HepG2 (cell line): ENCODE measurements around the gene SLC22A31. TPM values are rescaled to one million over a fixed set of nuclear protein-coding genes. Genes with fewer than 3 reads are reported as not detected.

ENCODE experiments used
- ARID4A ChIP-seq: sonication (generic); formaldehyde crosslinking; IDR thresholded peaks from 2 replicates; pipeline ENCODE4 v1.5.0; 2020; ENCODE audit warnings: mild to moderate bottlenecking, missing genetic modification reagents, borderline replicate concordance
- FOXC1 ChIP-seq: sonication (generic); formaldehyde crosslinking; IDR thresholded peaks from 2 replicates; pipeline ENCODE4 v1.8.0; 2022; ENCODE audit warnings: mild to moderate bottlenecking, missing genetic modification reagents, borderline replicate concordance
- FOXK1 ChIP-seq: sonication (generic); formaldehyde crosslinking; IDR thresholded peaks from 2 replicates; pipeline ENCODE4 v1.4.0; 2020; ENCODE audit warnings: low read depth, missing genetic modification reagents, borderline replicate concordance
- GATAD1 ChIP-seq: IDR thresholded peaks from 2 replicates; pipeline ENCODE4 v1.6.1; 2016; ENCODE audit warnings: missing genetic modification reagents, missing compliant biosample characterization
- HES4 ChIP-seq: sonication (generic); formaldehyde crosslinking; IDR thresholded peaks from 2 replicates; pipeline ENCODE4 v1.9.0; 2021; ENCODE audit warnings: mild to moderate bottlenecking, missing genetic modification reagents, borderline replicate concordance
- JARID2 ChIP-seq: sonication (generic); formaldehyde crosslinking; IDR thresholded peaks from 2 replicates; pipeline ENCODE4 v1.8.1; 2023; ENCODE audit warnings: missing genetic modification reagents, inconsistent platforms; ENCODE audit not compliant: insufficient replicate concordance
- KLF15 ChIP-seq: sonication (generic); formaldehyde crosslinking; IDR thresholded peaks from 2 replicates; pipeline ENCODE4 v1.8.1; 2023; ENCODE audit warnings: borderline replicate concordance, mild to moderate bottlenecking, inconsistent platforms, missing genetic modification reagents, mixed read lengths
- NFE2L1 ChIP-seq: sonication (generic); formaldehyde crosslinking; IDR thresholded peaks from 2 replicates; pipeline ENCODE4 v1.4.0; 2020; ENCODE audit warnings: missing genetic modification reagents, mild to moderate bottlenecking, borderline replicate concordance
- NFYC ChIP-seq: IDR thresholded peaks from 2 replicates; pipeline ENCODE4 v1.6.1; 2016; ENCODE audit warnings: missing genetic modification reagents, missing compliant biosample characterization
- SAFB2 ChIP-seq: sonication (generic); formaldehyde crosslinking; IDR thresholded peaks from 2 replicates; pipeline ENCODE4 v1.5.1; 2020; ENCODE audit warnings: missing genetic modification reagents, low read depth, mild to moderate bottlenecking, borderline replicate concordance
- ZBTB20 ChIP-seq: sonication (generic); formaldehyde crosslinking; IDR thresholded peaks from 2 replicates; pipeline ENCODE4 v1.8.1; 2023; ENCODE audit warnings: missing genetic modification reagents, low read depth, mild to moderate bottlenecking, borderline replicate concordance
- ZFP36L1 ChIP-seq: sonication (generic); formaldehyde crosslinking; IDR thresholded peaks from 2 replicates; pipeline ENCODE4 v1.8.0; 2022; ENCODE audit warnings: mild to moderate bottlenecking, missing genetic modification reagents, moderate library complexity
- ZNF263 ChIP-seq: sonication (generic); formaldehyde crosslinking; IDR thresholded peaks from 2 replicates; pipeline ENCODE4 v1.4.0; 2020; ENCODE audit warnings: missing genetic modification reagents
- ZNF343 ChIP-seq: sonication (generic); formaldehyde crosslinking; IDR thresholded peaks from 2 replicates; pipeline ENCODE4 v1.4.0; 2020; ENCODE audit warnings: mild to moderate bottlenecking, missing genetic modification reagents
- ZNF609 ChIP-seq: sonication (generic); formaldehyde crosslinking; IDR thresholded peaks from 2 replicates; pipeline ENCODE4 v1.4.0; 2020; ENCODE audit warnings: mild to moderate bottlenecking, missing genetic modification reagents, borderline replicate concordance
- ZNF788 ChIP-seq: sonication (generic); formaldehyde crosslinking; IDR thresholded peaks from 2 replicates; pipeline ENCODE4 v1.5.0; 2020; ENCODE audit warnings: mild to moderate bottlenecking, missing genetic modification reagents, borderline replicate concordance
- ZSCAN9 ChIP-seq: IDR thresholded peaks from 2 replicates; pipeline ENCODE4 v1.6.1; 2016; ENCODE audit warnings: borderline replicate concordance
- polyA plus RNA-seq, 8 experiments: library from polyadenylated mRNA; depleted of rRNA in 3 of 8; stranded (reverse) in 7 of 8; unstranded in 1 of 8; fragments of >200 nt; fragmentation: Illumina TruSeq in 4 of 8; extraction: Trizol in 4 of 8; gene quantifications; 2 replicates each; pipeline versions ENCODE4 v1.2.1 to v1.2.3, GENCODE V29; 2011 to 2016; ENCODE audit warnings: low read depth in 4 of 8, missing spikeins in 1 of 8, mixed read lengths in 1 of 8; ENCODE audit not compliant: insufficient read depth in 1 of 8
- total RNA-seq, 5 experiments: library from RNA; depleted of rRNA; stranded (reverse); fragments of >200 nt; fragmentation: Illumina TruSeq; extraction: Trizol; gene quantifications; 2 replicates each; pipeline ENCODE4 v1.2.3, GENCODE V29; 2016; ENCODE audit warnings: low read depth in 1 of 5

Gene SLC22A31
- total and polyA plus RNA-seq, 2 of the 13 experiments (the other 11 are each of a cell fraction or from before 2014, with no cell fraction given) = 67.3 to 83.3 TPM

- TF ChIP-seq ZFP36L1 (CRISPR knock-in tag) (0 out of 2 replicates have a peak, but pooled peaks have one; percentile 49), NFYC (CRISPR knock-in tag) (peak; percentile 38; the same call in 1 of the 2 replicates), ZNF788 (CRISPR knock-in tag) (peak; percentile 95; the same call in 1 of the 2 replicates), SAFB2 (CRISPR knock-in tag) (peak; percentile 90), ZBTB20 (peak; percentile 28; the same call in 1 of the 2 replicates), ZNF609 (CRISPR knock-in tag) (peak; percentile 57; the same call in 1 of the 2 replicates), HES4 (CRISPR knock-in tag) (peak; percentile 90), ZSCAN9 (peak; percentile 48; the same call in 1 of the 2 replicates), FOXK1 (CRISPR knock-in tag) (peak; percentile 39; the same call in 1 of the 2 replicates), KLF15 (peak; percentile 84; the same call in 1 of the 2 replicates), GATAD1 (CRISPR knock-in tag) (peak; percentile 63), ZNF263 (CRISPR knock-in tag) (peak; percentile 95), NFE2L1 (CRISPR knock-in tag) (0 out of 2 replicates have a peak, but pooled peaks have one; percentile 45), ARID4A (peak; percentile 93), FOXC1 (CRISPR knock-in tag) (peak; percentile 95), ZNF343 (CRISPR knock-in tag) (0 out of 2 replicates have a peak, but pooled peaks have one; percentile 27), JARID2 (CRISPR knock-in tag) (peak; percentile 84)
These were observed 8.0 kb downstream of the SLC22A31 start (continued) for GRCh38 chr16:89192186-89192955.
